ENCODE measurements around the gene IFT52.
"Not testable (repeated sequence)": the region's sequence is repeated elsewhere in the genome, so short reads cannot be mapped to it uniquely, and the experiment has no call there.

Gene IFT52

DNA sequence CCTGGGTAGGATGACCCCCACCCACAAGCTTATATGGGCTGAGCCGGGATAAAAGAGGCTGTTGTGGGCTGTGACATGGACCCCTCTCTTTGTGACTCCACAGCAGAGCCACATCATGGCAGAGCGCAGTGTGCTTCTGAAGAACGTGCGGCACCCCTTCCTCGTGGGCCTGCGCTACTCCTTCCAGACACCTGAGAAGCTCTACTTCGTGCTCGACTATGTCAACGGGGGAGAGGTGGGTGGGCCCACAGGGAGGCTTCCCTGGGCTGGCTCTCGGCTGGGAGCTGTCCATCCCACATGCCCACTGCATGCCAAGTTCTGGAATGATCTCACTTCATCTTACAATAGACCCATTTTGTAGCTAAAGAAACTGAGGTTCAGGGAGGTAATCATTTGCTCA is 21.5 kb upstream of the IFT52 start:
- DNase-seq, result no peak

DNA sequence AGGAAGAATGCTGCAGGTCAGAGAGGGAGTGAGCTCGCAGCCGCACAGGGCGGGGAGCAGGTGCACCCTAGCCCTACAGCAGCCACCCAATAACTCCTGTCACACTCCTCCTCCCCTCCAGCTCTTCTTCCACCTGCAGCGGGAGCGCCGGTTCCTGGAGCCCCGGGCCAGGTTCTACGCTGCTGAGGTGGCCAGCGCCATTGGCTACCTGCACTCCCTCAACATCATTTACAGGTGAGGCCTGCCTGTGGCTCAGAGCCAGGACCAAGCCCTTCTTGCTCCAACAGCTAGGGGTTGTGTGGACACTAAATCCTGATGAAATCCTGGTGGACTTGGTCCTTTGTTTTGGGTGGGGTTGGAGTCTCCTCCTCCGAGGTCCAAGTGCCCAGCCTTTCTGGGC is 20.2 kb upstream of the IFT52 start:
- no peak for DNase-seq

GRCh38 chr20:43571310-43571709 is 19.4 kb upstream of the IFT52 start:
- DNase-seq, result no peak

- no peak for DNase-seq
These were observed 19.0 kb upstream of the IFT52 start for GRCh38 chr20:43571771-43572170.

DNA sequence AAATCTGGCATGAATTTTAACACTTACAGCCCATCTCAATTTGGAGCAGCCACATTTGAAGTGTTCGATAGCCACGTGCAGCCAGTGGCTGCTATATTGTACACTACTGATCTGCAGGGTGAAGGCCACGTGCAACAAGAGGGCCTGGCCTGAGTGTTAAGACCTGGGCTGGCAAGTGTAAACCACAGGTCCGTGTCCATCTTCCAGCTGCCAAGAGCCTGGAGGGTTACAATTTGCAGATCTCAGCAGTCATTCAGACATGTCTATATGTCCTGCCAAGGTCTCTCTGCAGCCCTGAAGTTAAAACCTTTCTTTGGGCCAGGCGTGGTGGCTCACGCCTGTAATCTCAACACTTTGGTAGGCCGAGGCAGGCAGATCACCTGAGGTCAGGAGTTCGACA is 17.8 kb upstream of the IFT52 start:
- DNase-seq, result no peak

DNA sequence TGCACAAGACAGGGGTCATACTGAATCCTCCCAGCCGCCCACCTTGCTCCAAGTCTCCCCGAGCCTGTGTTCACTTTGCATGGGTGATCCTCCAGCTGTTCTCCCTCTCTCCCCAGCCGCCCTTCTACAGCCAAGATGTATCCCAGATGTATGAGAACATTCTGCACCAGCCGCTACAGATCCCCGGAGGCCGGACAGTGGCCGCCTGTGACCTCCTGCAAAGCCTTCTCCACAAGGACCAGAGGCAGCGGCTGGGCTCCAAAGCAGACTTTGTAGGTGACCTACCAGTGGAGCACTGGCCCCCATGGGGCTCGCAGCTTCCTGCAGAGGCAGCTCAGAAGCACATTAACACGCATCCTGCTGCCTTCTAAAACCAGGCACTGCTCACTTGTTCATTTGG is 14.6 kb upstream of the IFT52 start:
- DNase-seq, result no peak

GRCh38 chr20:43579861-43580793 is 10.6 kb upstream of the IFT52 start:
- DNase-seq, result no peak

- no peak for DNase-seq
These were observed 7.4 kb upstream of the IFT52 start for GRCh38 chr20:43583133-43583864.

GRCh38 chr20:43583982-43584432 is 6.7 kb upstream of the IFT52 start:
- DNase-seq, result peak; percentile 52

- no peak for DNase-seq
These were observed 6.1 kb upstream of the IFT52 start for GRCh38 chr20:43584448-43585136.

- no peak for DNase-seq
These were observed 4.1 kb upstream of the IFT52 start for GRCh38 chr20:43586641-43587040.

- not testable (repeated sequence) for DNase-seq
These were observed 2.2 kb upstream of the IFT52 start for GRCh38 chr20:43588526-43588925.

DNA sequence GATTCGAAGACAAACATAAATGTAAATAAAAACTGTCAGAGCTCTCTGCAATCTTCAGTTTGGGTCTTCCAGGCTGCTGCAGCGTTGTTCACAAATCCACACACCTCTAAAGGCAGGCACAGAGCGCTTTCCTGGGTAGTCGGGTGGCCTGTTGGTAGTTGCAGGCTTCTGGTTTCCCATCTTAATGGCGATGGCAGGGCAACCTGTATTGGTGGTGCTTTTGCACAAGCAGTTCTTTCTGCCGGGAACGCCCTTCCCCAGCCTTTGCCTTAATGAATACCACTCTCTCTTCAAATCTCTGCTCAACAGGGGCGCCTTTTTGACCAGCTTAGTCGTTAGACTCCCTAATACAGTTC is 723 bp upstream of the IFT52 start:
- no peak for DNase-seq

DNA sequence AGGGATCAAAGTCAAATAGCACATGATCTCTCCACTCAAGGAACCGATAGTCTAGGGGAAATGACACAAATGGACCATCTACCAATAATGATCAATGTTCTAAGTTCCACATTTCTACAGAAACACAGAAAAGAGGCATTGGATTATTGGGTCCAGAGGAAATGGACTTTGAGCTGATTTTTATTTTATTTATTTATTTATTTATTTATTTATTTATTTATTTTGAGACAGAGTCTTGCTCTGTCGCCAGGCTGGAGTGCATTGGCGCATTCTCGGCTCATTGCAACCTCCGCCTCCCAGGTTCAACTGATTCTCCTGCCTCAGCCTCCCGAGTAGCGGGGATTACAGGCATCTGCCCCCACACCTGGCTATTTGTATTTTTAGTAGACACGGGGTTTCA is 11.2 kb downstream of the IFT52 start:
- not testable (repeated sequence) for DNase-seq

- DNase-seq, result no peak
These were observed 12.4 kb downstream of the IFT52 start for GRCh38 chr20:43603124-43603523.

- DNase-seq, result no peak
These were observed 15.0 kb downstream of the IFT52 start for GRCh38 chr20:43605715-43606114.

DNA sequence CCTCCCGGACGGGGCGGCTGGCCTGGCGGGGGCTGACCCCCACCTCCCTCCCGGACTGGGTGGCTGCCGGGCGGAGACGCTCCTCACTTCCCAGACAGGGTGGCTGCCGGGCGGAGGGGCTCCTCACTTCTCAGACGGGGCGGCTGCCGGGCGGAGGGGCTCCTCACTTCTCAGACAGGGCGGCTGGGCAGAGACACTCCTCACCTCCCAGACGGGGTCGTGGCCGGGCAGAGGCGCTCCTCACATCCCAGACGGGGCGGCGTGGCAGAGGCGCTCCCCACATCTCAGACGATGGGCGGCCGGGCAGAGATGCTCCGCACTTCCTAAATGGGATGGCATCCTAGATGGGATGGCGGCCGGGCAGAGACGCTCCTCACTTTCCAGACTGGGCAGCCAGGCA is 16.5 kb downstream of the IFT52 start:
- DNase-seq, result not testable (repeated sequence)

DNA sequence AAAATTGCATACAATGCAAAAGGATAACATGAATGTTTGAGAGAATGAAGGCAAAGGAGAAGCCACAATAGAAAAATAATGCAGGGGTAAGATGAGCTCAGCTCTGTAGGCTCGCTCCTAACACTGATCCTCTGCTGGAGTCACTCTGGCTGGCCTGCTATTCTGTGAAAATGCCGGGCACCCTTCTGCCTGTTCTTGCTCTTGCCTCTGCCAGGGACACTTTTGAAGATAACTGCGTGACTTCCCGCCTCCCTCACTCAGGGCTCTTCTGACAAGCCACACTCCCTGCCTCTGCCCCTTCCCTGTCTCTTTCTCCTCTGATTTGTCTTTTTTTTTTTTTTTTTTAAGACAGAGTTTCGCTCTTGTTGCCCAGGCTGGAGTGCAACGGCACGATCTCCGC is 40.9 kb downstream of the IFT52 start:
- DNase-seq, result no peak

GRCh38 chr20:43636429-43636828 is 45.7 kb downstream of the IFT52 start:
- DNase-seq, result no peak

- DNase-seq, result no peak
These were observed 51.8 kb downstream of the IFT52 start for GRCh38 chr20:43642548-43642947.

GRCh38 chr20:43650997-43651525 is 60.3 kb downstream of the IFT52 start:
- DNase-seq, result no peak

- not testable (repeated sequence) for DNase-seq
These were observed 61.0 kb downstream of the IFT52 start for GRCh38 chr20:43651650-43652184.

- DNase-seq, result no peak
These were observed 63.2 kb downstream of the IFT52 start for GRCh38 chr20:43653966-43654365.
